ENCODE results near the gene PCCA.

The PCCA gene

GRCh38 chr13:100532090-100532766 lies 443.3 kb downstream of the PCCA start:
- no peak for DNase-seq

- DNase-seq, result no peak
Measured at GRCh38 chr13:100532836-100533435, 444.0 kb downstream of the PCCA start.

GRCh38 chr13:100533588-100534041 lies 444.7 kb downstream of the PCCA start:
- peak; percentile 92 for DNase-seq

- no peak for DNase-seq
Measured at GRCh38 chr13:100534147-100534843, 445.4 kb downstream of the PCCA start.

GRCh38 chr13:100534911-100535310 lies 446.0 kb downstream of the PCCA start:
- DNase-seq, result no peak

GRCh38 chr13:100535426-100536135 lies 446.7 kb downstream of the PCCA start:
- DNase-seq, result no peak

- no peak for DNase-seq
Measured at GRCh38 chr13:100536643-100537180, 447.8 kb downstream of the PCCA start.

GRCh38 chr13:100537486-100537885 lies 448.6 kb downstream of the PCCA start:
- DNase-seq, result no peak

- no peak for DNase-seq
Measured at GRCh38 chr13:100537951-100538462, 449.1 kb downstream of the PCCA start.

- no peak for DNase-seq
Measured at GRCh38 chr13:100540621-100541020, 451.7 kb downstream of the PCCA start.

GRCh38 chr13:100541897-100542825 lies 453.3 kb downstream of the PCCA start:
- no peak for DNase-seq

- no peak for DNase-seq
Measured at GRCh38 chr13:100542826-100543156, 453.9 kb downstream of the PCCA start.

GRCh38 chr13:100543872-100544602 lies 455.1 kb downstream of the PCCA start:
- DNase-seq, result no peak

- DNase-seq, result peak; percentile 73
Measured at GRCh38 chr13:100544866-100545683, 456.2 kb downstream of the PCCA start.

GRCh38 chr13:100545684-100546061 lies 456.8 kb downstream of the PCCA start:
- DNase-seq, result no peak

GRCh38 chr13:100546713-100547405 lies 458.0 kb downstream of the PCCA start:
- DNase-seq, result no peak

GRCh38 chr13:100547791-100548201 lies 458.9 kb downstream of the PCCA start:
- DNase-seq, result no peak

GRCh38 chr13:100549316-100549715 lies 460.4 kb downstream of the PCCA start:
- DNase-seq, result no peak

GRCh38 chr13:100552755-100553154 lies 463.9 kb downstream of the PCCA start:
- no peak for DNase-seq

- DNase-seq, result no peak
Measured at GRCh38 chr13:100559886-100560285, 471.0 kb downstream of the PCCA start.

Data from NCI-H1092 (cell line).